ENCODE measurements around the gene VIPAS39. TPM values are rescaled to one million over a fixed set of nuclear protein-coding genes. Genes with fewer than 3 reads are reported as not detected.

Gene VIPAS39
- total and polyA plus RNA-seq, 2 of the 13 experiments (the other 11 are each of a cell fraction or from before 2014, with no cell fraction given): 13.3 to 21.5 TPM

GRCh38 chr14:77502109-77502782 is 44.8 kb upstream of the VIPAS39 start (continued):
- TF ChIP-seq AFF4 (CRISPR knock-in tag; IDR thresholded peaks at IDR 0.05): 0 out of 2 replicates have a peak, but pooled peaks have one; percentile 26
- no peak for TF ChIP-seq ZKSCAN1 (IDR thresholded peaks at IDR 0.05; ENCODE audit: low read length)
- TF ChIP-seq ZFP1 (CRISPR knock-in tag; IDR thresholded peaks at IDR 0.05): 0 out of 2 replicates have a peak, but pooled peaks have one; percentile 37
- no peak for TF ChIP-seq RNF2 (conservative IDR thresholded peaks at IDR 0.05; ENCODE audit: low read depth)
- 0 out of 2 replicates have a peak, but pooled peaks have one; percentile 40 for TF ChIP-seq DPF2 (CRISPR knock-in tag; IDR thresholded peaks at IDR 0.05; ENCODE audit: borderline replicate concordance, low read depth)
- no peak for TF ChIP-seq DR1 (CRISPR knock-in tag; IDR thresholded peaks at IDR 0.05)
- TF ChIP-seq POLR2AphosphoS5 (IDR thresholded peaks at IDR 0.05; ENCODE audit: low read depth, low read length): no peak
- TF ChIP-seq ATF7-NPFF (CRISPR knock-in tag; IDR thresholded peaks at IDR 0.05; ENCODE audit: low read depth): no peak
- TF ChIP-seq ZMYM3 (CRISPR knock-in tag; IDR thresholded peaks at IDR 0.05): no peak; the same call in 1 of the 2 replicates
- peak; percentile 42; the same call in 1 of the 2 replicates for TF ChIP-seq TBX2 (CRISPR knock-in tag; IDR thresholded peaks at IDR 0.05; ENCODE audit: borderline replicate concordance)
- peak; percentile 50 for TF ChIP-seq BCL6 (CRISPR knock-in tag; IDR thresholded peaks at IDR 0.05)
- no peak for TF ChIP-seq ZC3H4 (CRISPR knock-in tag; IDR thresholded peaks at IDR 0.05; ENCODE audit: borderline replicate concordance)
- no peak for TF ChIP-seq KLF15 (CRISPR knock-in tag; IDR thresholded peaks at IDR 0.05; ENCODE audit: borderline replicate concordance)
- TF ChIP-seq ZGPAT (CRISPR knock-in tag; IDR thresholded peaks at IDR 0.05): peak; percentile 63
- no peak for TF ChIP-seq MAZ (IDR thresholded peaks at IDR 0.05; ENCODE audit: borderline replicate concordance, low read depth, low read length)
- no peak for TF ChIP-seq MAZ (CRISPR knock-in tag; IDR thresholded peaks at IDR 0.05; ENCODE audit: low read depth)
- peak; percentile 89 for TF ChIP-seq ZNF121 (CRISPR knock-in tag; IDR thresholded peaks at IDR 0.05)
- no peak for TF ChIP-seq FOXK2 (IDR thresholded peaks at IDR 0.05)
- no peak for TF ChIP-seq HES4 (CRISPR knock-in tag; IDR thresholded peaks at IDR 0.05; ENCODE audit: borderline replicate concordance)
- TF ChIP-seq SYNCRIP (IDR thresholded peaks at IDR 0.05; ENCODE audit: insufficient read depth, low read depth, low read length): no peak
- no peak for TF ChIP-seq ZNF780A (CRISPR knock-in tag; IDR thresholded peaks at IDR 0.05)
- TF ChIP-seq ESRRA (CRISPR knock-in tag; IDR thresholded peaks at IDR 0.05; ENCODE audit: low read depth): no peak
- TF ChIP-seq ZNF703 (CRISPR knock-in tag; IDR thresholded peaks at IDR 0.05; ENCODE audit: borderline replicate concordance): no peak
- no peak for TF ChIP-seq ZFX (CRISPR knock-in tag; IDR thresholded peaks at IDR 0.05; ENCODE audit: low read depth)
- 0 out of 2 replicates have a peak, but pooled peaks have one; percentile 20 for TF ChIP-seq ATF1 (CRISPR knock-in tag; IDR thresholded peaks at IDR 0.05)
- no peak for TF ChIP-seq MLLT10 (CRISPR knock-in tag; IDR thresholded peaks at IDR 0.05)
- no peak for TF ChIP-seq KMT2A (CRISPR knock-in tag; IDR thresholded peaks at IDR 0.05)
- peak; percentile 22; the same call in 1 of the 2 replicates for TF ChIP-seq FOXJ3 (CRISPR knock-in tag; IDR thresholded peaks at IDR 0.05; ENCODE audit: borderline replicate concordance)
